Nephron (organoid): ENCODE measurements around the gene ZNF775.
A peak's percentile ranks its signal among the peaks of the same experiment; 100 is the strongest.

Experiments
- H3K27ac Mint-ChIP-seq, 3 experiments: 2 replicates each; pipeline ENCODE4 v1.8.0; 2020; ENCODE audit warnings: mixed read lengths in 3 of 3, mild to moderate bottlenecking in 2 of 3, moderate library complexity in 1 of 3
- H3K27me3 Mint-ChIP-seq: 2 replicates; pipeline ENCODE4 v1.8.0; 2021; ENCODE audit warnings: low read depth, mild to moderate bottlenecking, moderate library complexity, mixed read lengths
- H3K36me3 Mint-ChIP-seq: 2 replicates; pipeline ENCODE4 v1.8.0; 2020; ENCODE audit warnings: low read depth, mixed read lengths
- H3K4me1 Mint-ChIP-seq: 2 replicates; pipeline ENCODE4 v1.8.0; 2020; ENCODE audit warnings: mixed read lengths
- H3K4me3 Mint-ChIP-seq, 3 experiments: 2 replicates each; pipeline ENCODE4 v1.8.0; 2020; ENCODE audit warnings: mild to moderate bottlenecking in 3 of 3, mixed read lengths in 3 of 3, moderate library complexity in 2 of 3
- H3K9me3 Mint-ChIP-seq: 2 replicates; pipeline ENCODE4 v1.8.0; 2020; ENCODE audit warnings: mixed read lengths
- TF ChIP-seq, protein P1 (sequence below), 3 experiments: fragments of 200-600 bp; sonication (generic); IDR thresholded peaks; one replicate each; pipeline ENCODE4 v1.5.0; 2021; ENCODE audit warnings: antibody characterized with exemption in 3 of 3; ENCODE audit not compliant: unreplicated experiment in 3 of 3

ZNF775 gene

DNA sequence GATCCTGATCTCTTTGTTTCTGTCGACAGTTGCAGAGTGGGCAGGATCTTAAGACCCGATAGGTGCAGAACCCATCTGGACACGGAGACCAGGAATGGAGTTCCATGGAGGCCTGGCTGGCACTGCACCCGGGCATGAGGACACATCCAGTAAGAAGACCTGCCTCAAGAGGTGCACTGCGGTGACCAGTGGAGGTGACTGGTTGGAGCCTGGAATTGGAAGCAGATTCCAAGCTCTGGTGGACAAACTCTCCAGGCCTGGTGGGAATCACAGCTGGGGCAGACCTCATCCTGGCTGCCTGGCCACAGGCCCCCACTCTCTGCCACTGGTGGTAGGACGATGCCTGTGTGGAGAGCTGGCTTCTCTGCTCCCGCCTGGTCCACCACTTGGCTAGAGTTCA is 31.0 kb downstream of the ZNF775 start:
- H3K27me3 Mint-ChIP-seq: peaks cover 4% of the 10 kb centered on the region
- no peak overlapping the region for H3K4me3 Mint-ChIP-seq
- peak overlapping the region in 1 of 3 experiments; percentile 95 for H3K27ac Mint-ChIP-seq
- peaks cover 15% of the 10 kb centered on the region for H3K36me3 Mint-ChIP-seq
- H3K9me3 Mint-ChIP-seq: no peaks in the 10 kb centered on the region
- H3K4me1 Mint-ChIP-seq: peaks cover 23% of the 10 kb centered on the region
- TF ChIP-seq, protein P1, sequence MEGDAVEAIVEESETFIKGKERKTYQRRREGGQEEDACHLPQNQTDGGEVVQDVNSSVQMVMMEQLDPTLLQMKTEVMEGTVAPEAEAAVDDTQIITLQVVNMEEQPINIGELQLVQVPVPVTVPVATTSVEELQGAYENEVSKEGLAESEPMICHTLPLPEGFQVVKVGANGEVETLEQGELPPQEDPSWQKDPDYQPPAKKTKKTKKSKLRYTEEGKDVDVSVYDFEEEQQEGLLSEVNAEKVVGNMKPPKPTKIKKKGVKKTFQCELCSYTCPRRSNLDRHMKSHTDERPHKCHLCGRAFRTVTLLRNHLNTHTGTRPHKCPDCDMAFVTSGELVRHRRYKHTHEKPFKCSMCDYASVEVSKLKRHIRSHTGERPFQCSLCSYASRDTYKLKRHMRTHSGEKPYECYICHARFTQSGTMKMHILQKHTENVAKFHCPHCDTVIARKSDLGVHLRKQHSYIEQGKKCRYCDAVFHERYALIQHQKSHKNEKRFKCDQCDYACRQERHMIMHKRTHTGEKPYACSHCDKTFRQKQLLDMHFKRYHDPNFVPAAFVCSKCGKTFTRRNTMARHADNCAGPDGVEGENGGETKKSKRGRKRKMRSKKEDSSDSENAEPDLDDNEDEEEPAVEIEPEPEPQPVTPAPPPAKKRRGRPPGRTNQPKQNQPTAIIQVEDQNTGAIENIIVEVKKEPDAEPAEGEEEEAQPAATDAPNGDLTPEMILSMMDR (IDR thresholded peaks at IDR 0.05; ENCODE audit: unreplicated experiment in 3 of 3): no peak

DNA sequence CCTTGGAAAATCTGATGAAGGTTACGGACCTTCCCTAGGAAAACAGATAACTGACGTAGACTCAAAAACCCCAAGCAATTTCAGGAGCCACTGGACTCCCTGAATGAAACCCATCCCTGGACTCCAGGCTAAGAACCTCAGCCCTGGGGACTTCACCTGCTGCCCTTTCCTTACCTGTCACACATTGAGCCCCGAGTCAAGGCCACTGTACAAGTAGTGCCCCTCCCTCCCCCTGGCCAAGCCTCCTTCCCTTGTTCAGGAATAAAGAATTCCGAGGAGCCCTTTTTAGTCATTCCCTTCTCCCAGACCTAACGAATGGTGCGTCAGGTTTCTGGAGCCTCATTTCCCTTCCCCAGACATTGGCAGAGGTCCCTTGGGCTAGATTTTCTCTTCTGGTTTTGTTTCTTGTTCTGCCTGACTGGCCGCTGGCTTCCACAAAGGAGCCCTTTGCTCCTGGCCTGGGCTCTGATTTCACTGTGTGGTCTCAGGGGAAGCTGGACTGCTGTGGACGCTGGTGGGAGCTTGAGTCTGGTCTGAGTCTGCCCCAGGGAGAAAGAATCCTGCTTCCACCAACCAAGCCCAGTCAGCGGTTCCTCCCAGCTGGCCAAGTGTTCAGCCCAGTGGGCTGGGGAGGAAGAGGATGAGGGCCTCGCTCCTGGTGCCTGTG is 31.7 kb downstream of the ZNF775 start:
- H3K36me3 Mint-ChIP-seq: peaks cover 15% of the 10 kb centered on the region
- TF ChIP-seq, protein P1 (IDR thresholded peaks at IDR 0.05; ENCODE audit: unreplicated experiment in 3 of 3): no peak
- peaks cover 18% of the 10 kb centered on the region for H3K4me1 Mint-ChIP-seq
- H3K27ac Mint-ChIP-seq: peak overlapping the region; percentile 90 to 95 (median 94)
- H3K27me3 Mint-ChIP-seq: peaks cover 4% of the 10 kb centered on the region
- no peaks in the 10 kb centered on the region for H3K9me3 Mint-ChIP-seq
- H3K4me3 Mint-ChIP-seq: peak overlapping the region in 2 of 3 experiments; percentile 14 to 63

DNA sequence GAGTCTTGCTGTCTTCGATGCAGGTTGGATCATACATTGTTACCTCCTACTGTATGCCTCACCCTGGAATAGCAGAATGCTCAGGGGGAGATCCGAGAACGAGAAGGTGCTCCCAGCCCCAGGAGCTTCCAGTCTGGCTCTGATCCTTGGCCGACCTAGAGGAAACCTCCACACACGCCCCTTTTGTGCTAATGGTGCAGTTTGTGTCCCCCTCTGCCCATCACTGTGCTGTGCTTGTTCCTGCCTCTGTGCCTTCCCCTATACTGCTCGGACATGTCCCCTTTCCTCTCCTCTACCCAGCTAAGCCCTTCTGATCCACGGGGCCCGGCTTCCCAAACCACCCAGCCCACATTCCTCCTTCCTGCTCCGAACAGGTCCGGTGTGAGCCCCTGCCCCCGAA is 32.5 kb downstream of the ZNF775 start:
- TF ChIP-seq, protein P1 (IDR thresholded peaks at IDR 0.05; ENCODE audit: unreplicated experiment in 3 of 3): no peak
- Mint-ChIP-seq H3K27ac (peak overlapping the region; percentile 90 to 95 (median 94)), H3K27me3 (peaks cover 4% of the 10 kb centered on the region)

DNA sequence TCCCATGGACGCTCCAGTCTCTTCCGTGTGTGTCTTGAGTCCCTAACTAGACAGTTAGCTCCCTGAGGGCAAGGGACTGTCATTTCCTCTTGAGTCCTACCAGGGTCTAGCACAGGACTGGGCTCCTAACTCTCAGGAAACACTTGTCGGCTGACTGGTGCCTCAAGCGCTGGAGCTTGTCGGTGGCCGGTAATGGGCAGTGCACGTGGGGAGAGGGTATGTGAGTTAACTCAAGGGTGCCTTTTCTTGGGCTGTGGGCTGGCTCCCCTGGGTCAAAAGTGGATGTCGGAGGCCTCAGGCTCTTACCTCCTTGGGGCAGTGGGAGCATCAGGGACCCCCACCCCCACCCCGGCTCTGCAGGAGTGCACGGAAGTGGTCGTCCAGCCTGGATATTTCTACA is 32.9 kb downstream of the ZNF775 start:
- H3K4me3 Mint-ChIP-seq: no peak overlapping the region
- TF ChIP-seq, protein P1 (IDR thresholded peaks at IDR 0.05; ENCODE audit: unreplicated experiment in 3 of 3): no peak
- H3K27ac Mint-ChIP-seq: peak overlapping the region; percentile 90 to 95 (median 94)
- H3K27me3 Mint-ChIP-seq: peaks cover 4% of the 10 kb centered on the region
- peaks cover 9% of the 10 kb centered on the region for H3K4me1 Mint-ChIP-seq
- no peaks in the 10 kb centered on the region for H3K9me3 Mint-ChIP-seq
- peaks cover 14% of the 10 kb centered on the region for H3K36me3 Mint-ChIP-seq

More for the DNA sequence above, 32.5 kb downstream of the ZNF775 start:
- Mint-ChIP-seq H3K4me1 (peaks cover 11% of the 10 kb centered on the region), H3K4me3 (no peak overlapping the region), H3K9me3 (no peaks in the 10 kb centered on the region), H3K36me3 (peaks cover 15% of the 10 kb centered on the region)

DNA sequence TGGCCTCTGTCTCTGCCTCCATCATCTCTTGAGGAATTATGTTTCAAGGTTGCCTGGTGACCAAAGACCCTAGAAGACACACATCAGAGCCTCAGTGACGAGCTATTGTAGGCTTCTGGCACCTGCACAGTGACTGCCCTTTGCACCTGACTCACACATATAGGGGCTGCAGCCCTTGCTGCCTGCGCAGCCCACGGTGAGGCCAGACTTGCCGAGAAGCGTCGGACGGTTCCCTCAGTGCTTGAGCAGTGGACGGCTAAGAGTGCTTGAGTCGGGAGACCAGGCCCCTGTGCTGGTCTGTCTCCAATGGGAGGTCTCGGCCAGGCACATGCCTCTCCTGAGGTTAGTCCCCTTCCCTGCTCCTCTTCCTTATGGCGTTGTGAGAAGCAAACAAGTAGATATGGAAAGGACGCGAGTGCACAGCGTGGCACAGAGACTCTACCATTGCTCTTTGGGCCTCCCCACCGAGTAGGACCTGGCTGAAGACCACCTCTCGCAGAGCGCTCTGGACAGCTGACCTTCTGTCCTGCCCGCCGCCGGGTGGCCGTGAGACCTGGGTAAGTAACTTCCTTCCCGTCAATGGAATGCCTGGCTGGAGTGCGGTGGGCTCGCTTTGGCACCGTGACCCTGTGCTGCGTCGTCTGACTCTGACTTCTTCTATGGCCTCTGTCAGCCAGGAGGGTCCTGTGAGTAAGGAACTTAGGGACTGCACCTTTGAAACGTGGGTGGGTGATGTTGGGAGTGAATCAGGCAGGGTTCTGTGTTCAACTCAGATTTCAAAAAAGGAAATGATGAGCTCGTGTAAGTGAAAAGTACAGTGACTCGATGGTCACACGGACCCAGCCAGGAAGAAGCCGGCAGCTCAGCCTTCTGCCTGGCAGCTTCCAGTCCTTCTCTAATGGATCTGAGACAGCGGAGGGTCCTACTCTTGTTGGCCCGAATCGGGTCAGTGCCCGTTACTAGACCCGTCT is 33.7 kb downstream of the ZNF775 start:
- Mint-ChIP-seq H3K27me3 (peaks cover 5% of the 10 kb centered on the region), H3K27ac (no peak overlapping the region)

More for the DNA sequence above, 33.7 kb downstream of the ZNF775 start:
- TF ChIP-seq, protein P1 (IDR thresholded peaks at IDR 0.05; ENCODE audit: unreplicated experiment in 3 of 3): no peak
- Mint-ChIP-seq H3K4me1 (peaks cover 6% of the 10 kb centered on the region), H3K36me3 (peaks cover 11% of the 10 kb centered on the region), H3K4me3 (no peak overlapping the region), H3K9me3 (no peaks in the 10 kb centered on the region)
